ENCODE measurements around the gene CCR3.
A peak's percentile ranks its signal among the peaks of the same experiment; 100 is the strongest.

The CCR3 gene

GRCh38 chr3:46272028-46272451 lies 29.8 kb downstream of the CCR3 start:
- no peak for TF ChIP-seq ZFX (IDR thresholded peaks at IDR 0.05)
- TF ChIP-seq, protein P1, sequence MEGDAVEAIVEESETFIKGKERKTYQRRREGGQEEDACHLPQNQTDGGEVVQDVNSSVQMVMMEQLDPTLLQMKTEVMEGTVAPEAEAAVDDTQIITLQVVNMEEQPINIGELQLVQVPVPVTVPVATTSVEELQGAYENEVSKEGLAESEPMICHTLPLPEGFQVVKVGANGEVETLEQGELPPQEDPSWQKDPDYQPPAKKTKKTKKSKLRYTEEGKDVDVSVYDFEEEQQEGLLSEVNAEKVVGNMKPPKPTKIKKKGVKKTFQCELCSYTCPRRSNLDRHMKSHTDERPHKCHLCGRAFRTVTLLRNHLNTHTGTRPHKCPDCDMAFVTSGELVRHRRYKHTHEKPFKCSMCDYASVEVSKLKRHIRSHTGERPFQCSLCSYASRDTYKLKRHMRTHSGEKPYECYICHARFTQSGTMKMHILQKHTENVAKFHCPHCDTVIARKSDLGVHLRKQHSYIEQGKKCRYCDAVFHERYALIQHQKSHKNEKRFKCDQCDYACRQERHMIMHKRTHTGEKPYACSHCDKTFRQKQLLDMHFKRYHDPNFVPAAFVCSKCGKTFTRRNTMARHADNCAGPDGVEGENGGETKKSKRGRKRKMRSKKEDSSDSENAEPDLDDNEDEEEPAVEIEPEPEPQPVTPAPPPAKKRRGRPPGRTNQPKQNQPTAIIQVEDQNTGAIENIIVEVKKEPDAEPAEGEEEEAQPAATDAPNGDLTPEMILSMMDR (conservative IDR thresholded peaks at IDR 0.05), result no peak
- H3K27ac ChIP-seq, result no peak overlapping the region

DNA sequence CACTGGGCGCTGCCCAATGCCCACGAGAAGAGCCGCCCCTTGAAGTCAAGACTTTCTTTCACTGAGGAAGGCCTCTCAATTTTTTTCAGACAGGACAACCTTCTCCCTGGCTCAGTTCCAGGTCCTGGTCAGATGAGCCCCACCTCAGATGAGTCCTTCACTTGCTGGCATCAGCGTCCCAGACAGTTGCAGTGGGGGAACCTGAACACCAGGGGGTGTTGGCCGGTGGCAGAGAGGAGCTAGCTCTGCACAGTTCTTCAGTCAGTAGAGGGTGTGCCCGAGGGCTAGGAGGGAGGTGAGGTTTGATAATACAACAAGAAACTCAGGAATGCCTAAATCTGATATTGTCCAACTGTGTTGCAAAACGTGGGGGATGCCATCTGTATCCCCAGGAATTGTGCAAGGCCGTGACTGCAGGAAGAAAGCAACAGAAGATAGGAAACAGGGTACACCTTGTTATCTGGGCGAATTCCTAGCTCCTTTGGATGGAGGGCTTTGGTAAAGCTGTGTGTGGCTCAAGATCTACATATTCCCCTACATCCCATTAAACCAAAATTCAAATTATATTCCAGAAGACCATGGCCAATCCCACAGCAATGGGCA lies 34.3 kb downstream of the CCR3 start:
- TF ChIP-seq, protein P1 (conservative IDR thresholded peaks at IDR 0.05), result peak; percentile 56
- no peak for TF ChIP-seq ZFX (IDR thresholded peaks at IDR 0.05)
- H3K27ac ChIP-seq, result no peak overlapping the region

DNA sequence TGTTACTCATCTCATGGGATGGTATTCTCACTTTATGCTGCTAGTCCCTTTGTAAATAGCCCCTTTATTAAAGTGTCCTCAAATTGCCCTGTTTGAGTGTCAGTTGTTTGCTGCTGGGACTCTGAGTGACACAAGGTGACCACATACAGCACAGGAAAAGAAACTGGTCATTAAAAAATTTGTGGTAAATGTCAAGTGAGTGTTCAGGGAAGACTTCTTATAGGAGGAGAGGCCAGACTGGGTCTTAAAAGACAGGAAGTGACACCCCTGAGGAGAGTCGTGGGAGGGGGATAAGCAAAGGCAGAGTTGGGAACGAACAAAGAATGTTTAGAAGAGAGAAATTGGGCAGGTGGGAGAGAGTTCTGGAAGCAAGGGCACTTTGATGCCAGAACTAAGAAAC lies 35.2 kb downstream of the CCR3 start:
- no peak overlapping the region for H3K27ac ChIP-seq
- TF ChIP-seq, protein P1 (conservative IDR thresholded peaks at IDR 0.05), result no peak
- TF ChIP-seq ZFX (IDR thresholded peaks at IDR 0.05), result no peak

DNA sequence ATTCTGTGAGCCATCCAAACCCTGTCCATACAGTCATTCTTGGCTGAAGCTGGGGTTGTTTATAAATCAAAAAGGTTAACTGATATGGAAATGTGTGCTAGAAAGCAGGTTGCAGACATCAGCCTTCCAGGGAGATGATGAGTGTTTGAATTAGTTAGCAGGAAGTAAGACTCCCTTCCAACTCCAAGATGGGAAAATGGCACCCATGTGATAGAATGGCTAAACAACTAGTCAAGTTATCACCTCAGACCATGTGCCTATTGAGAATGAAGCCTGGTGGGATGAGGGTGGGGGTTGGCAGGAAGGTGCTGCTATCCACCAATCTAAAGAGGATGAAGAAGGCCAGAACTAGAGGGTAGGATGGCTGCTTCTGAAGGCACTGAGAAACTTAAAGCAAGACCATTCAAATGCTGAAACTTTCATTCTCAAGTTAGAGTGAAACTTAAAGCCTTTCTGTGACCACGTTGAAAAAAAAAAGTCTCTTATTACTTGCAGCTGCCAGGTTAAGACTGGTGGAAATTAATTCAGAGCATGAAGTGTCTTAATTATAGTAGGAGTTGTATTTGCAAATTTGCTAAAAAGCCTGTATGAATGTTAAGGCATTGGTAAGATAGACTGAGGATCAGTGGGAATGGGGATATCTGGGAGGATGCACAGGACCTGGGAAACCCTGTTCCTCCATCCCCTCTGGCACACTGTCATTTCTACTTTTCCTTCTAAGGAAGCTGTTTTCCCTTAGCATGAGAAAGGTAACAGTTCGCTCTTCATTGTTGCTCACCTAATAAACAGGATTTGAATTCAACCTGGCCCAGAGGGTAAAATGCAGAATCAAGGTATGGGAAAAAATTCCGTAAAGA lies 36.8 kb downstream of the CCR3 start:
- TF ChIP-seq ZFX (IDR thresholded peaks at IDR 0.05), result no peak
- TF ChIP-seq, protein P1 (conservative IDR thresholded peaks at IDR 0.05), result no peak
- no peak overlapping the region for H3K27ac ChIP-seq

- TF ChIP-seq, protein P1 (conservative IDR thresholded peaks at IDR 0.05), result no peak
- TF ChIP-seq ZFX (IDR thresholded peaks at IDR 0.05), result no peak
- H3K27ac ChIP-seq, result no peak overlapping the region
Observed at GRCh38 chr3:46280105-46280797, 38.0 kb downstream of the CCR3 start.

- H3K27ac ChIP-seq, result no peak overlapping the region
- TF ChIP-seq, protein P1 (conservative IDR thresholded peaks at IDR 0.05), result no peak
- no peak for TF ChIP-seq ZFX (IDR thresholded peaks at IDR 0.05)
Observed at GRCh38 chr3:46281551-46281950, 39.3 kb downstream of the CCR3 start.

GRCh38 chr3:46282041-46282440 lies 39.8 kb downstream of the CCR3 start:
- H3K27ac ChIP-seq, result no peak overlapping the region
- no peak for TF ChIP-seq ZFX (IDR thresholded peaks at IDR 0.05)
- TF ChIP-seq, protein P1 (conservative IDR thresholded peaks at IDR 0.05), result no peak
